Neural cell (in vitro differentiated cells): Measurements from ENCODE around the gene SCUBE1.

Source experiments
- MXI1 ChIP-seq: fragments of 450-650 bp; conservative IDR thresholded peaks from 2 replicates; pipeline ENCODE4 v1.6.1; 2014; ENCODE audit warnings: antibody characterized with exemption, mild to moderate bottlenecking; ENCODE audit not compliant: poor library complexity, severe bottlenecking
- POLR2AphosphoS5 ChIP-seq: IDR thresholded peaks from 2 replicates; pipeline ENCODE4 v1.6.1; 2012
- TAF1 ChIP-seq: IDR thresholded peaks from 2 replicates; pipeline ENCODE4 v1.6.1; 2012; ENCODE audit warnings: low read depth
- TF ChIP-seq, protein P1 (sequence below): fragments of 450-650 bp; IDR thresholded peaks from 2 replicates; pipeline ENCODE4 v1.5.1; 2014; ENCODE audit warnings: antibody characterized with exemption, mild to moderate bottlenecking, moderate library complexity; ENCODE audit not compliant: poor library complexity, severe bottlenecking

- TF ChIP-seq, protein P1, sequence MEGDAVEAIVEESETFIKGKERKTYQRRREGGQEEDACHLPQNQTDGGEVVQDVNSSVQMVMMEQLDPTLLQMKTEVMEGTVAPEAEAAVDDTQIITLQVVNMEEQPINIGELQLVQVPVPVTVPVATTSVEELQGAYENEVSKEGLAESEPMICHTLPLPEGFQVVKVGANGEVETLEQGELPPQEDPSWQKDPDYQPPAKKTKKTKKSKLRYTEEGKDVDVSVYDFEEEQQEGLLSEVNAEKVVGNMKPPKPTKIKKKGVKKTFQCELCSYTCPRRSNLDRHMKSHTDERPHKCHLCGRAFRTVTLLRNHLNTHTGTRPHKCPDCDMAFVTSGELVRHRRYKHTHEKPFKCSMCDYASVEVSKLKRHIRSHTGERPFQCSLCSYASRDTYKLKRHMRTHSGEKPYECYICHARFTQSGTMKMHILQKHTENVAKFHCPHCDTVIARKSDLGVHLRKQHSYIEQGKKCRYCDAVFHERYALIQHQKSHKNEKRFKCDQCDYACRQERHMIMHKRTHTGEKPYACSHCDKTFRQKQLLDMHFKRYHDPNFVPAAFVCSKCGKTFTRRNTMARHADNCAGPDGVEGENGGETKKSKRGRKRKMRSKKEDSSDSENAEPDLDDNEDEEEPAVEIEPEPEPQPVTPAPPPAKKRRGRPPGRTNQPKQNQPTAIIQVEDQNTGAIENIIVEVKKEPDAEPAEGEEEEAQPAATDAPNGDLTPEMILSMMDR = no peak
- no peak for TF ChIP-seq POLR2AphosphoS5
- TF ChIP-seq TAF1 = no peak
- TF ChIP-seq MXI1 = no peak
Observed at GRCh38 chr22:43239956-43240355, 103.2 kb downstream of the SCUBE1 start.
